PC-3 (cell line): Measurements from ENCODE around the gene EFHC1. TPM values are rescaled to one million over a fixed set of nuclear protein-coding genes. Genes with fewer than 3 reads are reported as not detected.
A peak's percentile ranks its signal among the peaks of the same experiment; 100 is the strongest.

Experiments used
- ATAC-seq: fragments of 200-7000 bp; cut with Tn5 transposase; 2 replicates; pipeline ENCODE4 v1.9.1; 2020; ENCODE audit warnings: mild to moderate bottlenecking, moderate library complexity
- BruUV-seq: library from RNA; stranded (reverse); fragments of 400-500 nt; replicated peaks from 2 replicates; lab custom pipeline; 2021; lab: Mats Ljungman, UMichigan
- CTCF ChIA-PET: fragments of 300-600 bp; sonication (Branson Sonifier 250); formaldehyde crosslinking; loops from one replicate; lab custom pipeline; 2022; ENCODE audit warnings: antibody characterized with exemption; lab: Charles Lee
- POLR2A ChIA-PET: fragments of 300-600 bp; sonication (Branson Sonifier 250); formaldehyde crosslinking; loops from one replicate; lab custom pipeline; 2022; ENCODE audit warnings: antibody characterized with exemption; ENCODE audit not compliant: unreplicated experiment; lab: Charles Lee
- DNase-seq: peaks from one replicate; pipeline ENCODE4 v3.0.0-alpha.2; 2015
- H2AFZ ChIP-seq: fragments of 300-600 bp; sonication (generic); 2 replicates; pipeline ENCODE4 v1.6.0; 2016; ENCODE audit warnings: antibody characterized with exemption, low read length
- H3F3A ChIP-seq: fragments of 300-600 bp; sonication (generic); one replicate; pipeline ENCODE4 v1.6.0; 2017; ENCODE audit warnings: antibody characterized with exemption, low read length, control low read depth, mild to moderate bottlenecking; ENCODE audit not compliant: unreplicated experiment
- H3K27ac ChIP-seq: fragments of 300-600 bp; sonication (generic); 2 replicates; pipeline ENCODE4 v1.5.1; 2016; ENCODE audit warnings: mild to moderate bottlenecking, low read length
- H3K27me3 ChIP-seq: fragments of 300-600 bp; sonication (generic); 2 replicates; pipeline ENCODE4 v1.6.1; 2016; ENCODE audit warnings: low read length, mixed read lengths
- H3K36me3 ChIP-seq: fragments of 300-600 bp; sonication (generic); 2 replicates; pipeline ENCODE4 v1.6.1; 2016; ENCODE audit warnings: low read depth, mixed run types, low read length, mixed read lengths
- H3K4me1 ChIP-seq: fragments of 300-600 bp; sonication (generic); 2 replicates; pipeline ENCODE4 v1.5.1; 2016; ENCODE audit warnings: low read length; ENCODE audit not compliant: insufficient read depth
- H3K4me2 ChIP-seq: fragments of 300-600 bp; sonication (generic); 2 replicates; pipeline ENCODE4 v1.6.0; 2016; ENCODE audit warnings: low read length
- H3K4me3 ChIP-seq: fragments of 300-600 bp; sonication (generic); 2 replicates; pipeline ENCODE4 v1.5.1; 2016; ENCODE audit warnings: mild to moderate bottlenecking, low read length, mixed read lengths
- H3K79me2 ChIP-seq: fragments of 300-600 bp; sonication (generic); 2 replicates; pipeline ENCODE4 v1.6.1; 2017; ENCODE audit warnings: low read length, mixed read lengths
- H3K9ac ChIP-seq: fragments of 300-600 bp; sonication (generic); 2 replicates; pipeline ENCODE4 v1.6.0; 2016; ENCODE audit warnings: mild to moderate bottlenecking, low read length
- H3K9me2 ChIP-seq: fragments of 300-600 bp; sonication (generic); replicated peaks from 2 replicates; pipeline ENCODE4 v1.6.1; 2016; ENCODE audit warnings: mixed run types, low read length, mixed read lengths
- H3K9me3 ChIP-seq: fragments of 300-600 bp; sonication (generic); 2 replicates; pipeline ENCODE4 v1.6.1; 2016; ENCODE audit warnings: low read length, mixed read lengths
- H4K20me1 ChIP-seq: fragments of 300-600 bp; sonication (generic); 2 replicates; pipeline ENCODE4 v1.6.1; 2016; ENCODE audit warnings: low read length, mixed read lengths
- EZH2 ChIP-seq: fragments of 300-600 bp; sonication (generic); IDR thresholded peaks from one replicate; pipeline ENCODE4 v1.6.1; 2017; ENCODE audit warnings: antibody characterized with exemption, mild to moderate bottlenecking, low read length; ENCODE audit not compliant: unreplicated experiment
- EZH2phosphoT487 ChIP-seq: fragments of 300-600 bp; sonication (generic); IDR thresholded peaks from 2 replicates; pipeline ENCODE4 v1.6.1; 2018; ENCODE audit warnings: mild to moderate bottlenecking, antibody characterized with exemption, low read length, borderline replicate concordance
- intact Hi-C: fragments of 100-400 bp; cut with micrococcal nuclease; formaldehyde crosslinking; loops from 2 replicates; pipeline ENCODE4 v1.9.0; 2023
- total RNA-seq: library from RNA; depleted of rRNA; stranded (reverse); fragments of >200 nt; gene quantifications from 2 replicates; pipeline ENCODE4 v1.2.3, GENCODE V29; 2014
- TF ChIP-seq, protein P1 (sequence below): fragments of 300-600 bp; sonication (generic); conservative IDR thresholded peaks from 2 replicates; pipeline ENCODE4 v1.5.1; 2017; ENCODE audit warnings: antibody characterized with exemption, low read depth, mild to moderate bottlenecking, low read length

The EFHC1 gene
- total RNA-seq, 1 experiment from 2014 or later, result 22.4 TPM

DNA sequence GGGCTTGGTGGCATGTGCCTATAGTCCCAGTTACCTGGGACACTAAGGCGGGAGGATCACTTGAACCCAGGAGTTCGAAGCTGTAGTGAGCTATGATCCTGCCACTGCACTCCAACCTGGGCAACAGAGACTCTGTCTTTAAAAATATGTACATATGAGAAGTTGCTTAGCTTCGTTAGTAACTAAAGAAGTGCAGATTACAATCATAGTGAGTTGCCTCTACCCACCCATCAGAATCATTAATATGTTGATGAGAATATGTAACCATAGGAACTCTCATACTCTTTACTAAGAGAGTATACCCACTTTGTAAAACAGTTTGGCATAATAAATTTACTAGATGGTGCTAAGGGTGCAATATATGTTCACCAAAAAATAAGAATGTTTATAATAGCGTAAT is 54.0 kb downstream of the EFHC1 start:
- intact Hi-C loops, result no loop called here

DNA sequence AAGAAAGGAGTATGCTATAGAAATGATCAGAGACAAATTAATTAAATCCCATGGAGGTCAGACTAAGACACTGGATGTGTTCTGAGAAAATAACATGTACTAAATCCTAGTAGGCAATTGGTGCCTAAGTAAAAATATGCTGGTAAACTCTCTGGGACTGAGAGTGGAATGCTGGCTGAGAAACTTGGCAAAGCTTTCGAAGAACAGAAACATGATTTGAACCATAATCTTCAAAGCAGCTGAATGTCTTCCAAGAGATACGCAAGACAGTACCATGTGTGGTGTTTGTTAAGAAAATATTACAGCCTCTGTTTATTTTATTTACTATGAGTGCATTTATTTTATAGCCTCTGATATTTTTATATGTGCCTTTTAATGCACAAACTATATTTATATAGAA is 55.2 kb downstream of the EFHC1 start:
- Histone ChIP-seq H3K9me3 (no peaks in the 10 kb centered on the region), H2AFZ (no peak overlapping the region), H3K27me3 (no peaks in the 10 kb centered on the region), H3K79me2 (no peaks in the 10 kb centered on the region), H4K20me1 (no peaks in the 10 kb centered on the region), H3K4me1 (no peaks in the 10 kb centered on the region), H3K27ac (no peak overlapping the region), H3K9me2 (no peaks in the 10 kb centered on the region), H3K9ac (no peak overlapping the region), H3K36me3 (no peaks in the 10 kb centered on the region), H3F3A (no peaks in the 10 kb centered on the region), H3K4me3 (no peak overlapping the region), H3K4me2 (no peak overlapping the region)
- no peak for DNase-seq
- CTCF ChIA-PET, result interaction anchor here (0.6 kb wide), 1 partner anchor 214 kb away, joined by 3 read pairs; no protein-coding TSS in a partner anchor
- POLR2A ChIA-PET, result no interaction called here
- BruUV-seq, result no TSS peak
- TF ChIP-seq, protein P1, sequence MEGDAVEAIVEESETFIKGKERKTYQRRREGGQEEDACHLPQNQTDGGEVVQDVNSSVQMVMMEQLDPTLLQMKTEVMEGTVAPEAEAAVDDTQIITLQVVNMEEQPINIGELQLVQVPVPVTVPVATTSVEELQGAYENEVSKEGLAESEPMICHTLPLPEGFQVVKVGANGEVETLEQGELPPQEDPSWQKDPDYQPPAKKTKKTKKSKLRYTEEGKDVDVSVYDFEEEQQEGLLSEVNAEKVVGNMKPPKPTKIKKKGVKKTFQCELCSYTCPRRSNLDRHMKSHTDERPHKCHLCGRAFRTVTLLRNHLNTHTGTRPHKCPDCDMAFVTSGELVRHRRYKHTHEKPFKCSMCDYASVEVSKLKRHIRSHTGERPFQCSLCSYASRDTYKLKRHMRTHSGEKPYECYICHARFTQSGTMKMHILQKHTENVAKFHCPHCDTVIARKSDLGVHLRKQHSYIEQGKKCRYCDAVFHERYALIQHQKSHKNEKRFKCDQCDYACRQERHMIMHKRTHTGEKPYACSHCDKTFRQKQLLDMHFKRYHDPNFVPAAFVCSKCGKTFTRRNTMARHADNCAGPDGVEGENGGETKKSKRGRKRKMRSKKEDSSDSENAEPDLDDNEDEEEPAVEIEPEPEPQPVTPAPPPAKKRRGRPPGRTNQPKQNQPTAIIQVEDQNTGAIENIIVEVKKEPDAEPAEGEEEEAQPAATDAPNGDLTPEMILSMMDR, result no peak
- no peak for TF ChIP-seq EZH2
- no peak for TF ChIP-seq EZH2phosphoT487
- no peak for ATAC-seq
- intact Hi-C loops, result no loop called here

More for the DNA sequence above, 54.0 kb downstream of the EFHC1 start:
- no peaks in the 10 kb centered on the region for H3K36me3 ChIP-seq
- ChIA-PET CTCF (no interaction called here), POLR2A (interaction anchor here (0.9 kb wide), 1 partner anchor 93 kb away, joined by 5 read pairs; no protein-coding TSS in a partner anchor)
- H3K27me3 ChIP-seq, result no peaks in the 10 kb centered on the region
- no peaks in the 10 kb centered on the region for H3K79me2 ChIP-seq
- no peak overlapping the region for H3K9ac ChIP-seq
- no peaks in the 10 kb centered on the region for H4K20me1 ChIP-seq
- no TSS peak for BruUV-seq
- no peak overlapping the region for H3K4me3 ChIP-seq
- no peak for ATAC-seq
- no peak overlapping the region for H3K27ac ChIP-seq
- no peaks in the 10 kb centered on the region for H3K4me1 ChIP-seq
- H2AFZ ChIP-seq, result no peak overlapping the region
- no peaks in the 10 kb centered on the region for H3K9me3 ChIP-seq
- DNase-seq, result no peak
- H3K9me2 ChIP-seq, result no peaks in the 10 kb centered on the region
- H3K4me2 ChIP-seq, result no peak overlapping the region
- H3F3A ChIP-seq, result no peaks in the 10 kb centered on the region
- TF ChIP-seq, protein P1, result no peak
- TF ChIP-seq EZH2 (no peak), EZH2phosphoT487 (no peak)

DNA sequence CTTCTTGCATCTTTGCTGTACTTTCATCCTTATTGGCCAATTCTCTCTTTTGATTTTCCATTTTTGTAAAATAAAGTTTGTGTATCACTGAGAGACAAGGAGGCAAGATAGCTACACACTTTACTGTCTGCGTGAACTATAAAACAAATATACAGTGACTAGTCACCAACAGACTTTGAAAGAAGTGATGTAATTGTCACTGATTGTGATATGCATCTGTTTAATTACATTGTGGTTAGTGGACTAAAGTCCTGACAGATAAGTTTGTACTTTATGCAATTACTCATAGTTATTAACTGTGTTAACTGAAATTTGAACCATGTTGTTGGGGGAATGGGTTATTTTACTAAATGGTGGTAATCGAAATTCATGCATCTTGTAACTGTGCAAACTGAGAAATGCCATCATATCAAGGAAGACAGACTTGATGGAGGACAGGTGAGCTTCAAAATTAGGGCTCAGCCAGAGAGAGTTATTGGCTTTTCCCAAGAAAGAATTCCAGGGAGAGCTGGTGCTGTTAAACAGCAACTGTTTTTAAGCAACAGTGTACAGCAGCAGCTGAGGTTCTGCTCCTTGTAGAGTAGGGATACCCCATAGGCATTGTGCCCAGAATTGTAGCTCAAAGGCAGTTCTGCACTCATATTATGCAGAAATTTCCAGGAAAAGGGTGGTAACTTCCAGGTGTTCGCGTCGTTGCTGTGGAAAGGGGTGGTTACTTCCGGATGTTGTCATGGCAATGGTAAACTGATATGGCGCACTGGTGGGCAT is 62.9 kb downstream of the EFHC1 start:
- POLR2A ChIA-PET, result no interaction called here
- CTCF ChIA-PET, result no interaction called here

More for the DNA sequence above, 62.9 kb downstream of the EFHC1 start:
- TF ChIP-seq, protein P1, result no peak
- no peak for TF ChIP-seq EZH2
- no peak for TF ChIP-seq EZH2phosphoT487
- Histone ChIP-seq H3K27ac (no peak overlapping the region), H3K4me1 (peaks cover 9% of the 10 kb centered on the region), H3K79me2 (no peaks in the 10 kb centered on the region), H3K9ac (no peak overlapping the region), H3K4me2 (no peak overlapping the region), H3K9me2 (no peaks in the 10 kb centered on the region), H3F3A (no peaks in the 10 kb centered on the region), H3K27me3 (no peaks in the 10 kb centered on the region), H4K20me1 (no peaks in the 10 kb centered on the region), H3K4me3 (no peak overlapping the region), H2AFZ (no peak overlapping the region), H3K9me3 (no peaks in the 10 kb centered on the region), H3K36me3 (no peaks in the 10 kb centered on the region)
- intact Hi-C loops, result no loop called here
- peak; percentile 17 for DNase-seq
- no TSS peak for BruUV-seq
- peak; percentile 57 for ATAC-seq
